Measurements from ENCODE around the gene TEKT5. TPM values are rescaled to one million over a fixed set of nuclear protein-coding genes. Genes with fewer than 3 reads are reported as not detected.

The TEKT5 gene
- total and polyA plus RNA-seq, 4 donors = 0.13 to 0.92 TPM; not detected in 2

GRCh38 chr16:10675216-10675615 lies 19.5 kb downstream of the TEKT5 start (continued):
- TF ChIP-seq HNF4G (IDR thresholded peaks at IDR 0.05) (no peak), HNF4A (conservative IDR thresholded peaks at IDR 0.05) (no peak), YY1 (IDR thresholded peaks at IDR 0.05) (no peak)

GRCh38 chr16:10671729-10672128 lies 23.0 kb downstream of the TEKT5 start:
- Histone ChIP-seq H3K4me1 (ENCODE audit: control insufficient read depth in 4 of 4, insufficient read depth in 4 of 4, low read length in 3 of 4) (no peaks in the 10 kb centered on the region), H3K9ac (ENCODE audit: low read depth in 1 of 2, low read length in 2 of 2) (no peak overlapping the region), H3K27ac (ENCODE audit: low read depth in 1 of 2, low read length in 2 of 2) (no peak overlapping the region), H3K27me3 (ENCODE audit: control insufficient read depth in 4 of 4, insufficient read depth in 4 of 4, low read length in 3 of 4) (no peaks in the 10 kb centered on the region), H3K4me3 (ENCODE audit: low read depth in 1 of 3, low read length in 3 of 3) (no peak overlapping the region), H3K9me3 (ENCODE audit: control insufficient read depth in 4 of 4, low read length in 3 of 4) (no peaks in the 10 kb centered on the region), H3K36me3 (ENCODE audit: control insufficient read depth in 4 of 4, insufficient read depth in 3 of 4, low read depth in 1 of 4, low read length in 3 of 4) (no peaks in the 10 kb centered on the region)
- no peak for DNase-seq (ENCODE audit: low spot score)
- 68% methylated on average over 4 of the region's 4 CpGs for WGBS
- TF ChIP-seq REST (IDR thresholded peaks at IDR 0.05) (no peak), TAF1 (conservative IDR thresholded peaks at IDR 0.05) (no peak), ATF3 (IDR thresholded peaks at IDR 0.05) (no peak), JUND (IDR thresholded peaks at IDR 0.05) (no peak), HNF4A (conservative IDR thresholded peaks at IDR 0.05) (no peak), GABPA (IDR thresholded peaks at IDR 0.05 in 1 of 2, conservative IDR thresholded peaks at IDR 0.05 in 1 of 2) (no peak), YY1 (IDR thresholded peaks at IDR 0.05) (no peak), NR2F2 (IDR thresholded peaks at IDR 0.05) (no peak), EGR1 (IDR thresholded peaks at IDR 0.05; ENCODE audit: low read depth in 2 of 2) (no peak), FOXA2 (IDR thresholded peaks at IDR 0.05) (no peak), SP1 (IDR thresholded peaks at IDR 0.05) (no peak), MAX (IDR thresholded peaks at IDR 0.05) (no peak), RXRA (IDR thresholded peaks at IDR 0.05) (no peak), RAD21 (IDR thresholded peaks at IDR 0.05) (no peak), CTCF (IDR thresholded peaks at IDR 0.05; ENCODE audit: low read depth, low read length, missing input control) (no peak), FOXA1 (IDR thresholded peaks at IDR 0.05) (no peak), ZBTB33 (IDR thresholded peaks at IDR 0.05) (no peak)

Measured in liver (tissue), 9 donors.